ENCODE data around the gene SUN1.

The SUN1 gene

GRCh38 chr7:911791-912480 lies 79.7 kb downstream of the SUN1 start:
- DNase-seq (ENCODE audit: extremely low read depth, low read depth) = no peak
- TF ChIP-seq CTCF (IDR thresholded peaks at IDR 0.05; ENCODE audit: low read depth, low read length) = no peak

GRCh38 chr7:913736-914520 lies 81.7 kb downstream of the SUN1 start:
- DNase-seq (ENCODE audit: extremely low read depth, low read depth) = no peak
- no peak for TF ChIP-seq CTCF (IDR thresholded peaks at IDR 0.05; ENCODE audit: low read depth, low read length)

GRCh38 chr7:914521-915194 lies 82.4 kb downstream of the SUN1 start:
- no peak for TF ChIP-seq CTCF (IDR thresholded peaks at IDR 0.05; ENCODE audit: low read depth, low read length)

GRCh38 chr7:915291-916218 lies 83.3 kb downstream of the SUN1 start:
- TF ChIP-seq CTCF (IDR thresholded peaks at IDR 0.05; ENCODE audit: low read depth, low read length) = no peak
- DNase-seq (ENCODE audit: extremely low read depth, low read depth) = no peak

More at GRCh38 chr7:914521-915194, 82.4 kb downstream of the SUN1 start:
- no peak for DNase-seq (ENCODE audit: extremely low read depth, low read depth)

- no peak for TF ChIP-seq CTCF (IDR thresholded peaks at IDR 0.05; ENCODE audit: low read depth, low read length)
These were observed 84.1 kb downstream of the SUN1 start for GRCh38 chr7:916291-916941.

GRCh38 chr7:917255-918117 lies 85.2 kb downstream of the SUN1 start:
- no peak for TF ChIP-seq CTCF (IDR thresholded peaks at IDR 0.05; ENCODE audit: low read depth, low read length)
- no peak for DNase-seq (ENCODE audit: extremely low read depth, low read depth)

More at GRCh38 chr7:916291-916941, 84.1 kb downstream of the SUN1 start:
- DNase-seq (ENCODE audit: extremely low read depth, low read depth) = no peak

Data from AG09319 (cell line).